GM12865 (cell line): ENCODE results near the gene TOX2.

Source experiments
- DNase-seq: peaks from one replicate; pipeline ENCODE4 v3.0.0; 2010; ENCODE audit warnings: low read depth
- H3K4me3 ChIP-seq: 2 replicates; pipeline ENCODE4 v1.5.1; 2011; ENCODE audit warnings: mild to moderate bottlenecking, low read depth, low read length, control low read depth
- TF ChIP-seq, protein P1 (sequence below): IDR thresholded peaks from 2 replicates; pipeline ENCODE4 v1.5.1; 2011; ENCODE audit warnings: low read length, control low read depth, low read depth, inconsistent platforms; ENCODE audit not compliant: insufficient read depth; ENCODE audit errors: missing control alignments

The TOX2 gene

DNA sequence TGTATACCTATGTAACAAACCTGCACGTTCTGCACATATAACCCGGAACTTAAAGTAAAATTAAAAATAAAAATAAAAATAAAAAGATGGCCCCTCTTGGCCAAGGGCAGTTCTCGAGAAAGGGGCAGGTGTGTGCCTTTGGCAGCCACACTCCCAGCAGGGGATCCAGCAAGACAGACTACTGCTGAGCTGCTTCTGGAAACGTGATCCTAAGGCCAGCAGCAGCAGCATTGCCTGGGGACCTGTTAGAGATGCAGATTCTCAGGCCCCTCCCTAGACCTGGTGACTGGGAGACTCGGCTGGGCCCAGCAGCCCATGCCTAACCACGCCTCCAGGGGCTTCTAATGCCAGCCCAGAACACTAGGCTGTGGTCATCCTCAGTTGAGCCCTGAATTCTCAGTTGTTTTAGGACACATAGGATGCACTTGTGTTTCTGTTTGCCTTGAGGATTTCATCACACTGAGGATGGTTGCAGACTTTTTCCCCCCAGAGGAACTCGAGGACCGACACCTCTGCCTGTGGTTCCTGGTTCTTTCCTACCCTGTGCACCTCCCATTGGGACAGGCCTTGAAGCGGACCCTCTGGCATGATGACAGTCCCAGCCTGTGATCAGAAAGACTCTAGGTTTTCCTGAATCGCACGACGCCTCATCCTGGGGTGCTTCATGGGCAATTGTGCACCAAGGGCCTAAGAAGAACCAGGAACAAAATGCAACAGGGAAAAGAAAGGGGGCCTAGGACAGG, 105.9 kb downstream of the TOX2 start:
- H3K4me3 ChIP-seq: no peak overlapping the region
- no peak for DNase-seq
- TF ChIP-seq, protein P1, sequence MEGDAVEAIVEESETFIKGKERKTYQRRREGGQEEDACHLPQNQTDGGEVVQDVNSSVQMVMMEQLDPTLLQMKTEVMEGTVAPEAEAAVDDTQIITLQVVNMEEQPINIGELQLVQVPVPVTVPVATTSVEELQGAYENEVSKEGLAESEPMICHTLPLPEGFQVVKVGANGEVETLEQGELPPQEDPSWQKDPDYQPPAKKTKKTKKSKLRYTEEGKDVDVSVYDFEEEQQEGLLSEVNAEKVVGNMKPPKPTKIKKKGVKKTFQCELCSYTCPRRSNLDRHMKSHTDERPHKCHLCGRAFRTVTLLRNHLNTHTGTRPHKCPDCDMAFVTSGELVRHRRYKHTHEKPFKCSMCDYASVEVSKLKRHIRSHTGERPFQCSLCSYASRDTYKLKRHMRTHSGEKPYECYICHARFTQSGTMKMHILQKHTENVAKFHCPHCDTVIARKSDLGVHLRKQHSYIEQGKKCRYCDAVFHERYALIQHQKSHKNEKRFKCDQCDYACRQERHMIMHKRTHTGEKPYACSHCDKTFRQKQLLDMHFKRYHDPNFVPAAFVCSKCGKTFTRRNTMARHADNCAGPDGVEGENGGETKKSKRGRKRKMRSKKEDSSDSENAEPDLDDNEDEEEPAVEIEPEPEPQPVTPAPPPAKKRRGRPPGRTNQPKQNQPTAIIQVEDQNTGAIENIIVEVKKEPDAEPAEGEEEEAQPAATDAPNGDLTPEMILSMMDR: no peak

DNA sequence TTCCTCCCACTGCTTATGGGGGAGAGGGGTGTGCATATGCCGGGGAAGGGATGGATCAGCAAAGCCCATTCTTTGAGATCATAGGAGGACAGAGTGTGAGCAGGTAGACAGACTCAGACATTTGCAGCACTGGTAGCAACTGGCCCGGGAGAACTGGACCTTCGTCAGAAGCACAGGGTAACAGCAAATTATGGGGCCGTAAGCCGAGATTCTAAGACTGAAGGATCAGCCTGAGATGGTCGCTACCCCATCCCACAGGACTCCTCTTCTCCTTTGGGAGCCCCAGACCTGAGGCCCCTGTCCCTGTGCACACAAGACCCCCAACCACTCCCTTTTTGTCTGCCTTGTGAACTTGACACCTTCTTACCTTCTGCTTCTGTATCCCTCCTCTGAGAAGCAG, 106.5 kb downstream of the TOX2 start:
- TF ChIP-seq, protein P1: no peak
- H3K4me3 ChIP-seq: no peak overlapping the region
- DNase-seq: no peak

- DNase-seq: no peak
- no peak overlapping the region for H3K4me3 ChIP-seq
- TF ChIP-seq, protein P1: no peak
Measured at GRCh38 chr20:44021900-44022299, 107.2 kb downstream of the TOX2 start.

DNA sequence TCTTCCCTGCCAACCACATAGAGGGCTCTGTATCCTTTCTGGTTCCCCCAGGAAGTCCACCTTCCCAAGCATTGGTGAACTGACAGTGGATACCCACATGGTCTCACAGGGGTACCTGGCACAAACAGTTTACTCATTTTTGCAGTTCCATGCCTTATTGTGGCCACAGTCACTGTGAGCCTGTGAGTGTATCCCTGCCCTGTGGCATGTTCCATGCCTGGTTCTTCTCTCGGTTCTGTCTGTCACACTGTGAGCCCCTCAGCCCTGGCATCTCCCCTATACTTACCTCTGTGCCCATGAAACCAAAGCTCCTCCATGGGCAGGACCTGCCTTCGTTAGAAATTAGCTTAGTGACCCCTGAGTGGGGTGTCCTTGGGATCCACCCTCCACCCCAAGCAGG, 107.8 kb downstream of the TOX2 start:
- no peak for DNase-seq
- TF ChIP-seq, protein P1: no peak
- no peak overlapping the region for H3K4me3 ChIP-seq

GRCh38 chr20:44023515-44024371, 109.1 kb downstream of the TOX2 start:
- no peak overlapping the region for H3K4me3 ChIP-seq
- TF ChIP-seq, protein P1: no peak
- no peak for DNase-seq

DNA sequence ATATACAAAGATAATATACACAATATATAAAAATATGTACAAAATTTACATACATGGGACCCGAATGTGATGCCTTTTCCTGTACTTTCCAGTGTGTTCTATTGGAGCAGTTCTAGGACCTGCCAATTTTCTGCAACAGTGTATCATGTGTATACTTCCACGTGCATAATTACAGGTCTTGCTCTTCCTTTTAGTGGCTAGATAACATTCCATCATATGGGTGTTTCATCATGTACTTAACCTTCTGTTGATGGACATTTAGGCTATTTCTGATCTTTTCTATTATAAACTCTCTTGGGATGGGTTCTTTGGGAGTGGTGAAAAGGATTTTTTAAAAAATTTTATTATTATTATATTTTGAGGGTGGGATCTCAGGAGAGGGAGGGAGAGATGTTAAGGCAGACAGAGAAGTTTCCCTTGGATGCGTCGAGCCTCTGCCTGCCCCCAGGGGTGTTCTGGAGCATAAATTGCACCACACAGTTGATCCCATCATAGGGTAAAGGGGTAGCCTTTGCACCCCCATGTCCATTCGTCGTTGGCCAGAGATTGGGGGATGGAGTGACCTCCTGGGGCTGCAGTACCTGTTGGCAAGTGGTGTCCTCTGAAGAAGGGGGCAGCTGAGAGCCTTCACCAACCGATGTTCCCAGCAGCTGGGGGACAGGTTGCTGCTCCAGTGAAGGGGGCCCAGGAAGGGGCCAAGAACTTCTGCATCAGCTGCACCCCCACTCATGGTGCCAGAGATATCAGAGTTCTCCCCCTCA, 110.3 kb downstream of the TOX2 start:
- TF ChIP-seq, protein P1: no peak
- no peak overlapping the region for H3K4me3 ChIP-seq
- no peak for DNase-seq
